Measurements from ENCODE around the gene CDC16. TPM values are rescaled to one million over a fixed set of nuclear protein-coding genes. Genes with fewer than 3 reads are reported as not detected.

CDC16 gene
- total and polyA plus RNA-seq, 2 experiments from 2014 or later, result 57.8 to 58.5 TPM

- Histone ChIP-seq H3K27me3 (no peaks in the 10 kb centered on the region), H2AFZ (no peak overlapping the region)
These were observed 30.4 kb downstream of the CDC16 start for GRCh38 chr13:114264886-114265611.

DNA sequence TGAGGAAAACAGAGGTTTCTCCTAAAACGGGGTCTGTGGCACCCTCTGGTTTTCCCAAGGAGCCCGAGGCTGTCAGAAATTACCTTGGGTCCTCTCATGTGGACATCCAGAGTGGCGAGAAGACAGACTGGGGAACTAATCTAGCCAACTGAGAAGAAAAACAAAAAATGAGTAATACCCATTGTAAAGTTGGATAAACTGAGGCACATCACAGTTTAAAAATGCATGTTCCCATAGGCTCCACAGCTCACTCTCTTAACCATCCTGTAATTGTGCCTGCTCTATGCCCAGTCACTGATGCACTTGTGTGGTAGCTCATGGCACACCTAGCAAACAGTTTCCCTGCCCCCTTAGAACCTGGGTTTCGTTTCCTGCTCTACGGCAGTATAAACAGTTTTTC lies 31.5 kb downstream of the CDC16 start:
- Histone ChIP-seq H3K27me3 (no peaks in the 10 kb centered on the region), H3K4me3 (no peak overlapping the region), H3K9me3 (ENCODE audit: low read depth) (no peaks in the 10 kb centered on the region), H3K79me2 (no peaks in the 10 kb centered on the region), H3K4me1 (ENCODE audit: insufficient read depth) (no peaks in the 10 kb centered on the region), H3K27ac (no peak overlapping the region), H3K9me2 (replicated peaks; ENCODE audit: insufficient read depth) (no peaks in the 10 kb centered on the region), H4K20me1 (ENCODE audit: insufficient read depth, poor library complexity, severe bottlenecking) (no peaks in the 10 kb centered on the region), H3K36me3 (replicated peaks; ENCODE audit: insufficient read depth, low read depth) (no peaks in the 10 kb centered on the region), H2AFZ (no peak overlapping the region), H3K4me2 (no peak overlapping the region)
- TF ChIP-seq EZH2phosphoT487 (IDR thresholded peaks at IDR 0.05; ENCODE audit: low read depth, severe bottlenecking, unreplicated experiment), result no peak
- no peak for TF ChIP-seq EZH2 (IDR thresholded peaks at IDR 0.05; ENCODE audit: borderline replicate concordance)
- TF ChIP-seq CTCF (IDR thresholded peaks at IDR 0.05; ENCODE audit: poor library complexity), result no peak
- WGBS (ENCODE audit: low lambda C conversion rate, missing lambda C conversion rate), result 94% methylated on average over 5 of the region's 5 CpGs
- DNase-seq (ENCODE audit: low spot score), result no peak

More at GRCh38 chr13:114264886-114265611, 30.4 kb downstream of the CDC16 start:
- no peak overlapping the region for H3K4me2 ChIP-seq
- no peaks in the 10 kb centered on the region for H3K36me3 ChIP-seq (replicated peaks; ENCODE audit: insufficient read depth, low read depth)
- TF ChIP-seq EZH2phosphoT487 (IDR thresholded peaks at IDR 0.05; ENCODE audit: low read depth, severe bottlenecking, unreplicated experiment) (no peak), EZH2 (IDR thresholded peaks at IDR 0.05; ENCODE audit: borderline replicate concordance) (no peak), CTCF (IDR thresholded peaks at IDR 0.05; ENCODE audit: poor library complexity) (no peak)
- no peaks in the 10 kb centered on the region for H3K9me2 ChIP-seq (replicated peaks; ENCODE audit: insufficient read depth)
- no peak overlapping the region for H3K27ac ChIP-seq
- H3K4me1 ChIP-seq (ENCODE audit: insufficient read depth), result no peaks in the 10 kb centered on the region
- H3K4me3 ChIP-seq, result no peak overlapping the region
- no peaks in the 10 kb centered on the region for H3K9me3 ChIP-seq (ENCODE audit: low read depth)
- WGBS (ENCODE audit: low lambda C conversion rate, missing lambda C conversion rate), result 99% methylated on average over 8 of the region's 8 CpGs
- no peak for DNase-seq (ENCODE audit: low spot score)
- H4K20me1 ChIP-seq (ENCODE audit: insufficient read depth, poor library complexity, severe bottlenecking), result no peaks in the 10 kb centered on the region
- H3K79me2 ChIP-seq, result no peaks in the 10 kb centered on the region

- no peak overlapping the region for H3K27ac ChIP-seq
- H3K9me3 ChIP-seq (ENCODE audit: low read depth), result no peaks in the 10 kb centered on the region
- no peaks in the 10 kb centered on the region for H3K9me2 ChIP-seq (replicated peaks; ENCODE audit: insufficient read depth)
- no peak for DNase-seq (ENCODE audit: low spot score)
- no peaks in the 10 kb centered on the region for H3K4me1 ChIP-seq (ENCODE audit: insufficient read depth)
- no peaks in the 10 kb centered on the region for H4K20me1 ChIP-seq (ENCODE audit: insufficient read depth, poor library complexity, severe bottlenecking)
- WGBS (ENCODE audit: low lambda C conversion rate, missing lambda C conversion rate), result 96% methylated on average over 6 of the region's 6 CpGs
- TF ChIP-seq EZH2 (IDR thresholded peaks at IDR 0.05; ENCODE audit: borderline replicate concordance) (no peak), EZH2phosphoT487 (IDR thresholded peaks at IDR 0.05; ENCODE audit: low read depth, severe bottlenecking, unreplicated experiment) (no peak), CTCF (IDR thresholded peaks at IDR 0.05; ENCODE audit: poor library complexity) (no peak)
- no peaks in the 10 kb centered on the region for H3K79me2 ChIP-seq
- H3K4me2 ChIP-seq, result no peak overlapping the region
- H2AFZ ChIP-seq, result no peak overlapping the region
- H3K27me3 ChIP-seq, result no peaks in the 10 kb centered on the region
- H3K4me3 ChIP-seq, result no peak overlapping the region
- peaks cover 4% of the 10 kb centered on the region for H3K36me3 ChIP-seq (replicated peaks; ENCODE audit: insufficient read depth, low read depth)
These were observed 33.9 kb downstream of the CDC16 start for GRCh38 chr13:114268344-114269280.

All from hepatocyte (in vitro differentiated cells).